ELR (cell line): ENCODE results near the gene UBE2S.
"Not testable (repeated sequence)": the region's sequence is repeated elsewhere in the genome, so short reads cannot be mapped to it uniquely, and the experiment has no call there.

ENCODE experiments used
- DNase-seq: peaks from one replicate; pipeline ENCODE4 v3.0.0-alpha.2; 2015; ENCODE audit warnings: low read depth

UBE2S gene

DNA sequence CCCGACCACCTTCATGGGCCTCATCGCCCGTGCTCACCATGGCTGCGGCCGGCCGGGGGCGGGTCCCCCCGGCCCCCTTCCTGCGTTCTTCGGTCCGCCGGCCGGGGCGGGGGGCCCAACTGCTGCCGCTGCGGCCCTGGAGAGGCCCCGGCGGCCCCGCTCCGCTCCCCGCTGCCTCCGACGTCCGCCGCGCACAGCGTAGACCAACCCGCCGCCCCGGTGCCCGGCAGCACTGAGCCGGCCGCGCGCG is at the start of gene UBE2S:
UBE2S (minus strand) TSS at position 239 of the 250 bp plus-strand sequence; CDS start at position 40, 199 bp downstream.
- DNase-seq: not testable (repeated sequence)

DNA sequence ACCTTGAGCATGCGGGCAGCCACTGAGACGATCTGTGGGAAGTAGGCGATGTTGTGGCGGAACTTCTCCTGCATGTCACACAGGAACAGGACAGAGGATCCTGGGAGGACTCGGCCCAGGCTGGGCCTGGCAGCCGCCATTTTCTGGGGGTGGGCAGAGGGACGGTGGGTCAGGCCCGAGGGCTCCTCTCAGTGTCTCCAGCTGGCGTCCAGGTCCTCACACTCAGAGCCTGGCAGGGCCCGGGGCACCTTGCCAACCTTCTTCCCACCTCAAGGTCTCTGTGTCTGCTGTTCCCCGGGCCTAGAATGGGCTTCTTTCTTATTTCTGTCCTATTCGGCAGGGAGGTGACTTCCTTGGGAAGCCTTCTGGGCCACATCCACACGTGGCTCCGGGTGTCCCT is 48.8 kb upstream of the UBE2S start:
- no peak for DNase-seq

DNA sequence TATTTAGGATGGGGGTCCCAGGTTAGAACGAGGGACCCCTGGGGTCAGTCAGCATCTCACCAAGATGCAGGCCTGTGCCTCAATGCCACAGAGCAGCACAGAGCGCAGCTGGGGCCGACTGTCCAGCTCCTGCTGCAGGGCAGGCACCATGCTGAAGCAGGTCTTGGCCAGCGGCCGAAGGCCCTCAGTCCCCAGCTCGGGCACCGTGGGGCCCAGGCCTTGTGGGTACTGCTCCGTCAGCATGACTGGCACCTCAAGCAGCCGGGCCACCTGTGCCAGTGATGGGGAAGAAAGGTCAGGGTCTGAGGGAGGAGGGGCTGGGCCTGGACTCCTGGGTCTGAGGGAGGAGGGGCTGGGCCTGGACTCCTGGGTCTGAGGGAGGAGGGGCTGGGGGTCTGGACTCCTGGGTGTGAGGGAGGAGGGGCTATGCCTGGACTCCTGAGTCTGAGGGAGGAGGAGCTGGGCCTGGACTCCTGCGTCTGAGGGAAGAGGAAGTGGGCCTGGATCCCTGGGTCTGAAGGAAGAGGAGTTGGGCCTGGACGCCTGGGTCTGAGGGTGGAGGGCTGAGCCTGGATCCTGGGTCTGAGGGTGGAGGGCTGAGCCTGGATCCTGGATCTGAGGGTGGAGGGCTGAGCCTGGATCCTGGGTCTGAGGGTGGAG is 48.1 kb upstream of the UBE2S start:
- DNase-seq: no peak

DNA sequence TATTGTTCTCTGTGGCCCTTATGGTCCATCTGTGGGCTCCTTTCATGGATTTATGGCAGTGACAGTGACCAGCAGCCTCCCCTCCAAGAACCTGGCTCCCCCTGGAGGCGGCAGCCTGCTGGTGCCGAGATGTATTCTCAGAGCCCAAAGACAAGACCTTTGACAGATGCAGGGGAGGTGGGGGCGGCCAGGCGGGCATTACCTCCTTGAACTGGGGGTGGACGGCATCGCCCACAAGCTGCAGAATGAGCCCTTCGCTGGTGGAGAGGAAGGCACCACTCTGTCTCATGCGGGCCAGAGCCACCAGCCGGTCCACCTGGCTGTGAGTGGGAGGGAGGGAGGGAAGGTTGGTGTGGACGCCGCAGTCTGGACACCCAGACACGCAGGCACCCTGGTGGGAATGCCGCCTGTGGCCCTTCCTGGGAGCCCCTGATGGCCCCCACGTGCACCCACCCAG is 47.2 kb upstream of the UBE2S start:
- peak; percentile 66 for DNase-seq

DNA sequence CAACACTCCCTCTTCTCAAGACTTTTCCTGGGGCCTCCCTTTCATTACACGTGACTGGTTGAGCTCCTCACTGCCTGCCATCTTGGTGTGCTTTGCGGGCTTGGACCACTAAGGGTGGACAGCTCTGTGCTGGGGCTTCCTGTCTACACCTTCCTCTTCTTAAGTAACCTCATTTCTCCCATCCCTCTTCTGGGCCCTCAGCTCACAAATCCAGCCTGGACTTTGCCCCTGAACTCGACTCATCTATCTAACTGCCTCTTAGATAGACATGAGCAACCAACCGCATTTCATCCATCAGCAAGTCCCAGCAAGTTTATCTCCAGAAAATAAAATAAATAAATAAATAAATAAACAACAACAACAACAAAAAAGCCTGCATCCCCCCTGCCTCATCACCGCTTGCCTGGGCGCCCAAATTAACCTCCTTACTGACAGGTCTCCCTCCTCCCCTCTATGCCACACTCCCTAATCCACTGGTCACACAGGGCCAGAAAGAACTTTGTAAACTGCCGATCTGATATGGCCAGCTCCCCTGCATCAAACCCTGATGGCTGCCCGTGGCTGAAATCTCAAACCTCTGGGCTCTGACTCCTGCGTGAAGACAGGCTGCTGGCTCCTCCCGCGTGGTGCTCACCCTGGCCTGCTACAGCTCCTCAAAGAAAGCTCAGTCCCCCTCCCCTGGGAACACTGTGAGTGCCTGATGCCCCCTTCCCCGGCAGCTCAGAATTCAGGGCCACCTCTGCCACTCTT is 46.1 kb upstream of the UBE2S start:
- DNase-seq: no peak

DNA sequence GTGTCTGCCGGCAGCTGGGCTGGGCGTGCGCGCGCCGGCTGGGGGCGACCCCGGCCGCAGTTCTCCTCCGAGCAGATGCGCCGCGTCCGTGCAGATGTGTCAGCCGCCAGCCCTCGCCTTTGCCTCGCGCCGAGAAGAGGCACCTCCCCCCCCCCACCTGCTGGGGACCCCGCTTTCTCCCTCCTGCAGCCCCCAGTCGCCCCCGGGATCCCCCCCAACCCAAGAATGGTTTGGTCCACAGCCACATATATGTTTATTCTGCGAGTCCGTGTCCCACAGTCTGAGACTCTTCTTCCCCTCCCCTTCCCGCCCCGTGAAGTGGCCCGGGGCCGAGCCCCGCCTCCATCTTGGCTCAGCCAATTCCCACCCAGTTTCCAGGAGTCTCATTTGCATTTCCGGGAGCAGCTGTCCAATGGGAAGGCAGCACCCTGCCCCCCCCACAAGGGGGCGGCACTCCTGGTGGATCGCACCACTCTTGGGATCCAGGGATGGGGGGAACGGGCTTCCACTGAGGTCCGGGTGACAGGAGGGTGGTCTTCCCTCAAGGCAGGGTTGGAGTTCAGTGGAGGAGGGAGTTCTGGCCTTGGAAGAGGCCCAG is 45.3 kb upstream of the UBE2S start:
- peak; percentile 65 for DNase-seq

DNA sequence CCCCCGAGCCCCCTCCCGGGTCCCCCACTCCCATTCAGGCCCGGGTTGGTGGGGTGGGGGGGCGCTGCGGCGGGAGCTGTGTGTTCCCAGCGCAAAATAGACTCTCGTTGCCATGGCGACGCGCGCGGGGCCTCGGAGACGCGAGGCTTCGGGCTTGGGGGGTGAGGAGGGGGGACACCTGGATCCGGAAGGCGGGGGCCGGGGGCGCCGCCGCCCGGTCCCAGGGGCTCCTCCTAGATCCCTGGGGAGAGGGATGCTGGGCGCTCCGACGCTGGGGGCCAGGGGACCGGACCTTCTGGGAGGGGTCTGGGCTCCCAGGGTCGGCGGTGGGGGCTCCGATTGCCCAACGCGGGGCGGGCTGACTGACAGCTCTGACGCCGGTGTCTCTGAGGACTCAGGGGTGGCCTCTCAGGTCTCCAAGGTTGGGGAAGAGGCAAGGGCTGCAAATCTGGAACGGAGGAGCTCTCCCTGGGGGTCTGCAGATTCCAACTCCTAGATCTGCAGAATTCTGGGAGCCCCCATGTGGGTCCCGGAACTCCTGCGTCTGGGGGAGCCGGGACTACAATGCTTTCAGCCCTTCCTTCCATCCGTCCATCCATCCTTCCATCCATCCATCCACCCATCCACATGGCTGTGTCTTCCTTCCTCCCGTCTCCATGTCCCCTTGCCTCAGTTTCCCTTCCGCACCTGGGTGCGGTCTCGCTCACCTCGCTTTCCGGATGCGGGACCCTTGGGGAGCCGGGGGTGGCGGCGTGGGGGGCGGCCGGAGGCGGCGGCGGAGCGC is 44.6 kb upstream of the UBE2S start:
- no peak for DNase-seq

DNA sequence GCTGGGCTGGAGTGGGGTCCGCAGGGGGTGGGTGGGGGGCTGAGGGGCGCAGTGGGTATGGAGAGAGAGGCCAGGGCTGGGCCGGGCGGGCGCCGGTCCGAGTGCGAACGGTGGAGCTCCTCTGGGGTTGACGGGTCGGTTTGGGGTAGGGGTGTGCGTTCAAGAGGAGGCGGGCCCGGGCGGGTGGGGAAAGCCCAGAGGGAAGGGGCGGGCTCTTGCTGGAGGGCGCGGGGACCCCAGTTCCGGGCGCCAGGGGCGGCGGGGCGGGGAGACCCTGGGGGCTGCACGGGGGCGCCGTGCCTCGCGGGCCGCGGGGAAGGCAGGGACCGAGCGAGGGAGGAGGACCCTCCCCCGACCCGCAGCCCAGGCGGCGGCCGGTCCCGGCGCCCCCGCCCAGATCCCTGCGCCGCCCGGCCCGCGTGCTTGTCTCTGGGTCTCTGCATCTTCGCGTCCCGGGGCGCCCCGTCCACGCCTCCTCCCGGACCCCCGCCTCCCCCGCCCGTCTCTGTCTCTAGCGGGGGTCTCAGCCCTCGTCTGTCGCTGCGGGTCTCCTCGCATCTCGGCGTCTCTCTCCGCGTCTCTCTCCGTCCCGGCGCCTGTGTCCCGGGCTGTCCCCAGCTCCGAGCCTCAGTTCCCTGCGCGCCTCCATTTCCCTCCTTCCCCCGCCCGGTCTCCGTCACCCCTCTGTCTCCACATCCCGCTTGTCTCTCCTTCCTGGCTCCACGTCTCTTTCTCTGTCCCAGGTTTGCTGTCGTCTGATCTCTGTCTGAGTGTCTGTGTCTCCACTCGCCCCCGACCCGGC is 43.8 kb upstream of the UBE2S start:
- DNase-seq: no peak

DNA sequence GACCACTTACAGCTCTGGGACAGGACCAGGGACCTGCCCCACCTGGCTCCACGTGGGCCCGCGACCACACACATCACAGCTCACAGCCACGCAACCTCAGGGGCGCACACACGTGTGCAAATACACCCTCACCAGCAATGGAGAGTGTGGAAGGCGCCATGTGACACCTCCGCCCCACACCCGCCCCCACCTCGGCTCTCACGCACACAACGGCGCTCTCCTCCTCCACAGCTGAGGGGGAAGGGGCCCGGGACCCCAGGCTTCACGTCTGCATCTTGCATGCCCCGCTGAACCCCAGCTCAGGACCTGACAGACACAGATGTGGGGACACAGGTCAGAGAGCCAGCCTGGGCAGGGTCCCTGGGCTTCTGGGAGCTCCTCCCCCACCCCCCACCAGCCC is 41.9 kb upstream of the UBE2S start:
- DNase-seq: no peak

DNA sequence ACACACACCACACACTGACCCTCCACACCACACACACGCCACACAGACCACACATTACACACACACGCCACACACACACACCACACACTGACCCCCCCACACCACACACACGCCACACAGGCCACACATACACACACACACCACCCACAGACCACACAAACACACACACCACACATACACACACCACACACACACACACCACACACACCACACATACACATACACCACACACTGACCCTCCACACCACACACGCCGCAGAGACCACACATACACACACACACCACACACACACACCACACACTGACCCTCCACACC is 40.5 kb upstream of the UBE2S start:
- not testable (repeated sequence) for DNase-seq

DNA sequence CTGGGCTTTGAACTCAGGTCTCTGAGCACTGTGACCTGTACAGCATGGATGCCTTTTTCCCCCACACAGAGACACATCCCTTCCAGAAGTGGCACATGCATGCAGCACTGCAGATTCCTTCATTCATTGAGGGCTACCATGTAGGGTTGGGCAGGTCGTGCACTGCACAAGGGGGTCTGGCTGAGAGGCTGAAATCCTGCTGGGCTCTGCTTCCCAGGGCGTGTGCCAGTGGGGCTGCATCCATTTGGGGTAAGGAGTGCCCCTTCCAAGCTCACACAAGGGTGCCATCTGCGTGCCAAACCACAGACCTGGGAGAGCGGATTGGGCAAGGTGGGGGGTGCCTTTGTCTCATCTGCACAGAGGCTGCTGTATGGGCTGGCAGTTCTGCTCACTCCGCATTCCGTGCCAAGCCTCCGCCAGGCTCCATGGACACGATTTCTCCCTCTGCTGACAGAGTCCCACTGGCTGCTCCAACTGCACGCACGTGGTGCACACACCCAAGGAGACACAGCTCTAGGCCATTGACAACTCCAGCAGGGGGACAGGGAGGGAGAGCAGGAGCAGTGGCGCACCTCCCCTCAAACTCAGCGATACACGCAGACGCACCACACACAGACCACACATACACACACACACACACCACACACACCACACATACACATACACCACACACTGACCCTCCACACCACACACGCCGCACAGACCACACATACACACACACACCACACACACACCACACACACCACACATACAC is 40.0 kb upstream of the UBE2S start:
- peak; percentile 61 for DNase-seq

DNA sequence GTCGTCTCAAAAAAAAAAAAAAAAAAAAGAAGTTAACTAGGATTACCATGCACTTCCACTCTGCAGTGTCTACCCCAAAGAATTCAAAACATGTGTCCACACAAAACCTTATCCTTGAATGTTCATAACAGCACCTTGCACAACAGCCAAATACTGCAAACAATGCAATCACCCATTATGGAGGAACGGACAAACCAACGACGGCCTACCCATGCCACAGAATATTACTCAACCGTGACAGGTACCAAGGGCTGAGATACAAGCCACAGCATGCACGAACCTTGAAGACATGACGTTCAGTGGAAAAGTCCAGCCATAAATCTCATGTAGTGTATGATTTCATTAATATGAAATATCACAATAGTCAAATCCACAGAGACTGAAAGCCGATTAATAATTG is 38.5 kb upstream of the UBE2S start:
- no peak for DNase-seq

DNA sequence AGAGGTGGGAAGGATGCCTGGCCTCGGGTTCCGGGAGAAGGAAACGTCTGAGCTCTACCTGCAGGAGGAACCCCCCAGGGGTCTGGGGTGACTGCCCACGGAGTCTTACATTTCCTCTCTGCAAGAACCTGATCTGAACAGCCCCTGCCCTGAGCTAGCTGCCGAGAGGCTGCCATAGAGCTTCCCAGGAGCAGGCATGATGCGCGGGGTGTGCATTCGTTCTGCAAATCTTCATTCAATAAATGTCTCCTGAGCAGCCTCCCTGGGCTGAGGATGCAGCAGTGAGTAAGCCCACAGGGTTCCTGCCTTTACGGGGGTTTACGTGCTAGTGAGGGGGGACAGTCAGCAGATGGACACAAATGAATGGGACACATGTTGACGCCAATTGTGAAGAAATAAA is 37.1 kb upstream of the UBE2S start:
- no peak for DNase-seq

DNA sequence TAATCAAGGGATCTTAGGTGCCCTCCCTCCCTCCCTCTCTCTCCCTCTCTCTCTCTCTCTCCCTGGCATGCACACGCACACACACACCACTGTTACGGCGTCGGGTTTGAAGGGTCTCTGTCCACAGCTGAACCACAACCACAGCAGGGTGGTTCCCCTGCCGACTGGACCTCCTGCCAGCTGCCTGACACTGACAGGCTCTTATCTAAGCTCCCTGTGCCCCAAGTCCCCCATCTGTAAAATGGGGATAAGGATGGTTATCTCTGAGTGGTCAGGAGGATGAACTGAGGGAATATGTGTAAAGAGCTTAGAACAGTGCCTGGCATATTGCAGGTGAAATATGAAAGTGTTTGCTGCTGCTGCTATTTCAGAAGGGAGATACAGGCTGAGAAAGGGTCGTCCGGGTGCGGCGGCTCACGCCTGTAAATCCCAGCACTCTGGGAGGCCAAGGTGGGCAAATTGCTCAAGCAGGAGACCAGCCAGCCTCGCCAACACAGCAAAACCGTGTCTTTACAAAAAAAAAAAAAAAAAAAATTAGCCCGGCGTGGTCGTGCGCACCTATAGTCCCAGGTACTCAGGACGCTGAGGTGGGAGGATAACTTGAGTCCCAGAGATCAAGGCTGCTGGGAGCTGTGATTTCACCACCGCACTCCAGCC is 36.4 kb upstream of the UBE2S start:
- no peak for DNase-seq

DNA sequence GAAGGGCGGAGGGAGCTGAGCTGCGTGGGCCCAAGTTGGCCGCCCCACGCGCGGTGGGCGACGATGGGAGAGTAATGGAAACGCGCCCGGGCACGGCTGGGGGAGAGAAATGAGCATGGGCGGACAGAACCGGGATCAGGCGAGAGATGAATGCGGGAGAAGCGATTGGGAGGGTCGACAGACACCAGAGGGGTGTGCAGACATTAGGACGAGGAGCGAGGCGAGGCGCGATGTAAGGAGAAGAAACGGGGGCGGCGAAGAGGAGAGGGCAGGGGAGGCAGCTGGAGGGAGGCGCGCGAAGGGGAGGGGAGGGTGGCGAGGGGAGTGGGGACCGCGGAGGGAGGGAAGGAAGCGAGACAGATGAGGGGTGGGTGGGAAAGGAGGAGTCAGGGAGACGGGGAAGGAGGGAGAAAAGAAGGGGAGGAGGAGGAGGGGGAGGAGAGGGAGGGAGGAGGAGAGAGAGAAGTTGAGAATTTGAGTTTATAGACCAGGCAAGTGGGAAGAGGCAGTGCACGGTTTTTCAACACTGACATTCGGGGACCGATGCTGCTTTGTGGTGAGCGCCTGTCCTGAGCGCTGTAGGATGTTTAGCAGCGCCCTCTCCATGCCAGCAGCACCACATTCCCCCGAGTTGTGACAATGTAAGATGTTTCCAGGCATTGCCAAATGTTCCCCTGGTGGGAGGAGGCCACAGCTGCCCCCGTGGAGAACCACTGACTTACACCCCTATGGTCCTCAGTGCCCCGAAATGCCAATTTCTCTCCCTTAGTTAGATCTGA is 35.6 kb upstream of the UBE2S start, which contains the start of gene SHISA7:
SHISA7 (minus strand) TSS at position 256 of the 779 bp plus-strand sequence. CDS start 437 bp downstream, outside the sequence.
- no peak for DNase-seq

DNA sequence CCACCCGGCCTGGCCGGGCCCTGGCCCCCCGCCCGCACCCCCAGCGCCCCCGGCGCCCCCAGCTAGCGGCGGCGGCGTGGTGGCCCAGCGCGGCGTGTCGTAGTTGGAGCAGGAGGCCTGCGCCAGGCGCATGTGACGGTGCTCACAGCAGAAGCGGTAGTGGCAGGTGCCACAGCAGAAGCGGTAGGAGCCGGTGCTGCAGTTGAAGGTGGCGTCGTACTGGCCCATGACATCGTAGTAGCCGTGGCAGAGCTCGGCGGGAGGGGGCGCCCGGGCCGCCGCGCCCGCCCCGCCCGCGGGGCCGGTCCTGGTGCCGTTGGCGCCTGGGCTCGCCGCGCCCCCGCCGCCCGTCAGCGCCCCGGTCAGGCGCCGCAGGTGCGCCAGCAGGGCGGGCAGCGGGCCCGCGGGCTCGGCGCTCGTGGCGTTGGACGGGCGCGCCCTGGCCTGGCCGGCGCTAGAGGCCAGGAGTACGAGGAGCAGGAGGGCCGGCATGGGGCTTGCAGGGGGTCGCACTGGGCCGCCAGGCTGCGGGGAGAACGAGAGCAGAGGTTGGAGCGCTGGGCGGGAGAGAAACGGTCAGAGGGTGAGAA is 34.9 kb upstream of the UBE2S start:
- no peak for DNase-seq

DNA sequence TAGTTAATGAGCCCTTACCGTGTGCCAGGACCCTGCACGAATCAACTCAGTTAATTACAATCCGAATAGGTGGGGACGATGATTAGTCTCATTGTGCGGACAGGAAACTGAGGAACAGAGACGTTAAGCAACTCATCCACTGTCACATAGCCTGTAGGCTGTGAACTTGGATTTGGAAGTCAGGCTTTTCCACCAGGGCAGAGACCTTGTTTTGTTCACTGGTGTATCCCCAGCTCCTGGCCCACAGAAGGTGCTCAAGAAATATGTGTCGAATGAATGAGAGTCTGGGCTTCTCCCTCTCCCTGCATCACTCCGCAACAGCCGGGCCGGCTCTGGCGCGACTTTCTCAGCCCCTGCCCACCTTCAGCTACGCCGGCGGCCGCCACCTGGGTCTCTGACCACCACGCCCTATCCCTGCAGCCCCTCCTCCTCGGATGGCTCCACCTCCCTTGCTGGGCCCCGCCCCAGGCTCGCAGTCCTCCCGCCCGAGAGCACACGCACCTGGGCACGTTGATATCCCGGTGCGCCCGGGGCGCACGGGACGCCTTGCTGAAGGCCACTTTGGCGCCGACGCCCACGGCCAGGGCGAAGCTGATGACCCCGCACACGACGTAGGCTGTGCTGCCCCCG is 34.2 kb upstream of the UBE2S start:
- DNase-seq: no peak

DNA sequence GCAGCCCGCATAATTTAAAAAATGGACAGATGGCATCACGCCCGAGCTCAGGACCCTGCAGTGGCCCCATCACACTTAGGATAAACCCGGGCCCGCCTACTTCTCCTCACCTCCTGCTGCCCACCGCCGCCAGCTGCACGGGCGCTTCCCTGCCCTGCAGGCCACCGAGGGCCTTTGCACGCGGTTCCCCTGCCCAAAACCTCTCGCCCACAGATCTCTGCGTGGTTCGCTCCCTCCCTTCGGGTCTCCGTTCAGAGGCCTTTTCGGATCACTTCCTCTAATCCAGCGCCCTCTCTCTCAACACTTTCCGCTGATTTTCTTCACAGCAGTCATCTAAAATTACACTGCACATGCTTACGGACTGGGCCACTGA is 33.7 kb upstream of the UBE2S start:
- DNase-seq: no peak
